Cardiac septum (tissue), 1 donor: Measurements from ENCODE around the gene FAM13A. TPM values are rescaled to one million over a fixed set of nuclear protein-coding genes. Genes with fewer than 3 reads are reported as not detected.

ENCODE experiments used
- DNase-seq: peaks from one replicate; pipeline ENCODE4 v3.0.0-alpha.2; 2020; ENCODE audit warnings: low spot score
- intact Hi-C: fragments of 100-400 bp; cut with DNase I; formaldehyde crosslinking; loops from one replicate; pipeline ENCODE4 v1.14.0; 2022
- total RNA-seq: library from RNA; stranded (reverse); fragmentation: NEBNext Ultra II Directional; extraction: Animal tissue kit (Norgen Biotek cat#: 25700); gene quantifications from one replicate; pipeline ENCODE4 v1.2.1, GENCODE V29; 2021
- donor health status: DM: no; HTN: no; CAD: no.

FAM13A gene
- total RNA-seq, 1 donor from 2014 or later, result 6.6 TPM

DNA sequence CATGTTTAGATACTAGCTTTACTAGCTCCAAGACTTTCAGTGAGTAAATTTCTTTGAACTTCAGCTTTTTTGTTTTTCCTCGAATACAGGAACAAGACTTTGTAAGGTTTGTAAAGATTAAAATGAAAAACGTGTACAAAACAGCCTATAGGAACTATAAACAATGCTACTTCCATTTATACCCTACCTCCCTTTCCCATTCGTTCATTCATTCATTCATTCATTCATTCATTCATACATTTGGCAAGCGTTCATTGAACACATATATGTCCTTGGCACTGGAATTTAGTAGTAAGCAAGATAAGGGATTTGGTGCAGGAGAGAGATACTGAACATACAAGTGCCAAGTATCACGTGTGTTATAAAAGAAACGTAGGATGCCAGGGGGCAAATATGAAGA, 293.9 kb downstream of the FAM13A start:
- intact Hi-C loops, result no loop called here

GRCh38 chr4:88761861-88762523, 295.0 kb downstream of the FAM13A start:
- intact Hi-C loops, result no loop called here
- DNase-seq, result no peak

More for the DNA sequence above, 293.9 kb downstream of the FAM13A start:
- no peak for DNase-seq

GRCh38 chr4:88761342-88761741, 295.6 kb downstream of the FAM13A start:
- no peak for DNase-seq
- intact Hi-C loops, result no loop called here

DNA sequence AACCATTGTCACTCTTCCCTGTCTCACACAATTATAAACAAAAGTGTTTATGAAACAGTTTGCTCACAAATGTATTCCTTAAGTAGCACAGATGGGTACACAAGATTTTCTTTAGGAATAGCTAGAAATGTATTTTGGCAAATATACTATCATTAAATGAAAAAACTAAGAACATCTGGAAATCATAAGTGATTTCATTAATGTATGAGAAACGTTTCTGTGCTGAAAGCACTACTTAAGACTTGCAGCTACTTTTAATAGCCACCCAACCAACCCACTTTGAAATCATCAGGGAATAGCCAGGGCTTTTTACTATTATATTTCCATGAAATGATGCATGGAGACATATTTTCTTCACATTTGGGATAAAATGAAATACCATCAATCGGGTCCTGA, 297.1 kb downstream of the FAM13A start:
- intact Hi-C loops, result no loop called here
- no peak for DNase-seq

DNA sequence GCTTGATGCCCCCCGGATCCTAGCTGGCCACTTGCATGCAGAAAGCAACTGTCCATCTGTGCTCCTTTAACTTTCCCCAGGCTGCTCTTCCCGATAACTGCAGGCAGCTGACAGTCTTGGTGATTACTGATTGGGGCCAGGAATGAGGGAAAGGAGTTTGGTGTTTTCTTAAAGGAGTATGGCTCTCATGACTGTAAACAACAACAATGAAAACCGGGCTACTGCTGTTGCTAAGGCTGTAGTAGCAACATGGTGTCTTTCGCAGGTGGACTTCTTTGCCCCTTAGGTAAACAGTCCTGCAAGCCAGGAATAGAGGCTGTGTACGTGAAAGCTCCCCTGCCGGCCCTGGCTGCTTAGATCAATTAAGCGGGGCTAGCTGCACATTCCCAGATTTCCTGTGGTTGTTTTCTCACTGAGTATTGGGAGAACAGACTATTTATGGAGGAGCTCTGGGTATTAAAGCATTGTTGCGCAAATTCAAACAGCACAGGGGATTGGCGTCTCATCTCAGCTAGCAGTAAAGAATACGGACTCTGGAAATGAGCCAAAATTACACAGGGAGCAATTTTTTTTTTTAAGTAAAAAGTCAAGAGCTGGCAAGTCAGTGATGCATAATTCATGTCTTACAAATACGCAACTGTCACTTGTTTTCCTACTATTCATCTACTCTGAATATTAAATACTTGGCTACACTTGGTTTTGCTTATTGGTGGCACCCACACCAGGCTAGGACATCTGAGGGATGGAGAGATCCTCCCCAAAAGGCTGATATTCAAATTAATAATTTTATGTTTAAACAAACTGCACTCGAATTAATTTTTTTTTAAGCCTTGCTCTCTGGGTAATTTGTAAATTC, 297.7 kb downstream of the FAM13A start:
- no peak for DNase-seq
- intact Hi-C loops, result no loop called here

DNA sequence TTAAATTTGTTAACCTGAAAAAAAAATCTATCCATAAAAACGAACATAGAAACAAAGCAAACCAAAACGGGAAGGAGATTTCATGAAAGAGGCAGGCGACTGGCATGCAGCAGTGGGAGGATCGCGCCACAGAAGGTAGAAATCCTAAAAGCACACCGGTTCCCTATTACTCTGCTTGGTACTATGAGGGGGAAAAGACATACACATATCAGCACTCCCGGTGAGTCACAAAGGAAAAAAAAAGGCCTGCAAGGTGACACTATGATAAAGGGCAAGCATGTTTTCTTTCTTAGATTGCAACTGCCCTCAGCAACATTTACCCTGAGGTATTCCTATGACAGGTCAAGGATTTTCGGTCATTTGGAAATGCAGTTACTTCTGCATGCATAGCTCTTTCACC, 298.7 kb downstream of the FAM13A start:
- DNase-seq, result no peak
- intact Hi-C loops, result no loop called here

DNA sequence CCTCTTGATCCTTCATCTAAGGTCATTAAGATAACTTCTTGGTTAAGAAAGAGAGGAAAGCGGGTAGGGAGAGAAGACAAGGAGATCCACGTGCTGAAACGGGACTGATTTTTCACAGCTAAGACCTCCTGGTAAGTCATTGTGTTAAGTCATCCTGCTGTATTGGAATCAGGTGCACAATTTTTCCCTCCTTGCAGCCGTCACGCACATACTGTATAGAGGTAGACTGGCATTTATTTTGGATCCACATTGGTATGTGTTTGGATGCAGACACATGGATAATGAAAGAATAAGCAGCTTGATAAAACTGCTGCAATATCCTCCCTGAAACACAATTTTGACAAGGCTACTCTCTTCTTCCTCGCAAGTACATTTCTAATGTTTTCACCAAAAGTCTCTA, 299.2 kb downstream of the FAM13A start:
- intact Hi-C loops, result no loop called here

GRCh38 chr4:88757067-88757466, 299.9 kb downstream of the FAM13A start:
- DNase-seq, result no peak
- intact Hi-C loops, result no loop called here

More for the DNA sequence above, 299.2 kb downstream of the FAM13A start:
- no peak for DNase-seq

DNA sequence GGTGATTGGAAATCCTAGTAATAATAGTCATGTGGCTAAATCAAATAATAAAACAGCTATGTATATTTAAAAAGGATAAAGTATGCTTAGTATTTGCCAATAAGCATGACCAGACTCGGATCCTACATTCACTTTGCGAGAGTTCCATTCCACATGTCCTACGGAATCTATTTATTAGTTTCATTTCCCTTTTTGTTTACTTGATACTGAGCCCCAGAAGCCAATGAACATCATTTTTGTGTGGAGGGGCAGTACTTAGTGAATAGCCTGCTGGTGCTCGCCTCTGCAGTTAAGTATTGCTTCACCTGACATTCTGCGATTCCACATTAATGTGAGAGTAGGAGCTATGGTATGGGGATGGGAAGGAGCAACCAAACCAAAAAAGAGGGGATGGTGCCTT, 300.8 kb downstream of the FAM13A start:
- intact Hi-C loops, result no loop called here
- DNase-seq, result no peak

- DNase-seq, result no peak
- intact Hi-C loops, result no loop called here
Observed at GRCh38 chr4:88755454-88755853, 301.5 kb downstream of the FAM13A start.

DNA sequence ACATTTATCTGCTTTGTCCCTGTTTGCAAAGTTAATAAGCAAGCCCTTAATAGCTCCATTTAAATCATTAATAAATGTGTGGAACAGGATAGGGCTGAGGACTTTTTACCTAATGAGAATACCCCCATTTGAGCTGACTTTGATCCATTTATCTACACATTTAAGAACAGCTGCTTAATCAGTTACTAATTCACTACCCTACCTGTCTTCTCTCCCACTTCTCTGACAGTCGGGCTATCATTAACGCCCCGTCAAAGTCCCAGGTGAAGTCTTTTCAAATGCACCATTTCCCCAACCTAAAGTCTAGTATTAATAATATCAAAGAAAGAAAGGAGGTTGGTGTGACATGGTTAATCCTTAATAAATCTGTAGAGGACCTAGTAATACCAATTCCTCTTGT, 302.2 kb downstream of the FAM13A start:
- intact Hi-C loops, result no loop called here

GRCh38 chr4:88753658-88754571, 303.1 kb downstream of the FAM13A start:
- intact Hi-C loops, result no loop called here

More for the DNA sequence above, 302.2 kb downstream of the FAM13A start:
- no peak for DNase-seq

DNA sequence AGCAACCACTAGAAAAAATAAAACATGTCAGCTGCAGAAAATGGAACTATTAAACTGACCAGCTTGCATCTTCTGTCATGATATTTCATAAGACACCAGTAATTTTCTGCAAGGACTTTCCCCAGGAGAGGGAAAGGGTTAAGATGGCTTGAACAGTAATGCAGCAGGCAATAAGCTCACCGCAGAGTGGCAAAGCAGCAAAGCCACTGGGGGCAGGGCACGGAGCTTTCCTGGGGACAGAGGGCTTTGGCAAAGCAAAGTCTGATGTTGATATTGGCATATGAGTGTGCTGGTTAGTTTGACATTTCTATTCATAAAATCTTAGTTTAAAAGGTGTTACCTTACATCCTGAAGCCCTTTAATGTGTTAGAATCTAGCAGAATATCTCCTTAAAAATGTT, 304.2 kb downstream of the FAM13A start:
- no peak for DNase-seq
- intact Hi-C loops, result no loop called here

More at GRCh38 chr4:88753658-88754571, 303.1 kb downstream of the FAM13A start:
- no peak for DNase-seq

DNA sequence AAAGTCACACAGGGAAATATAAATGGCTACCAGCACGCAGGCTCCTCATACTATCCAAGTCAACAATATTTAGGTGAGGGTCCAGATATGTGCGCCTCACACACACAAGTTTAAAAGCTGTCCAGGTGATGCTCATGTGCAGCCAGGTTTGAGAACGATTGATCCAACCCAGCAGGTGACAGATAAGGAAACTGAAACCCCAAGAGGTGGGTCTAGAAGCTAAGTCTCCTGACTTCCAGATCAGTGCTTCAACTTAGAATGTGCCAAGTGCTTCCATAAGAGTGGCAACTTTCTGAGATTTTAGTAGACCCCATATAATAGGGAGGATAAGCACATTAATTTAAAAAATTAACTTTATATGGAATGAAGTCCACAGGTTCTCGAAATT, 304.9 kb downstream of the FAM13A start:
- intact Hi-C loops, result no loop called here

GRCh38 chr4:88751258-88752075, 305.5 kb downstream of the FAM13A start:
- DNase-seq, result no peak
- intact Hi-C loops, result no loop called here

More for the DNA sequence above, 304.9 kb downstream of the FAM13A start:
- no peak for DNase-seq

GRCh38 chr4:88750369-88750768, 306.6 kb downstream of the FAM13A start:
- DNase-seq, result no peak

DNA sequence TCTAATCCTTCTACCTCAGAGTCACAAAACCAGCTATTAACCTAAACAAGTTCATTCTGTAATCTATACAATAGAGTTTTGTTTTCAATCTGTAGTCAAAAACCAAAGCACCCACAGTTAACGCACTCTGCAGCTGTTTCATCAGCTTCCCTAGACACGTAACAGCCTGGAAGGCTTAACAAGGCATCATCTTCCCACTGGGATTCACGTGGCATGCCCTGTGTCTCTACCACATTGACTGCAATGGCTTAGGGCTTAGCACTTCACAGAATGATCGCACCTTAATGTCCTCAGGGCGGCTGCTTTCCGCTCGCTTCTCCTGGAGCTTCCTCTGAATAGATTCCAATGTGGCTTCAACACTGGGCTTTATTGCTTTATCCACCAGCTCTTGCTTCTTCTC, 309.6 kb downstream of the FAM13A start:
- intact Hi-C loops, result no loop called here
- DNase-seq, result no peak

More at GRCh38 chr4:88750369-88750768, 306.6 kb downstream of the FAM13A start:
- intact Hi-C loops, result no loop called here

GRCh38 chr4:88746206-88746605, 310.8 kb downstream of the FAM13A start:
- intact Hi-C loops, result no loop called here
- DNase-seq, result no peak

DNA sequence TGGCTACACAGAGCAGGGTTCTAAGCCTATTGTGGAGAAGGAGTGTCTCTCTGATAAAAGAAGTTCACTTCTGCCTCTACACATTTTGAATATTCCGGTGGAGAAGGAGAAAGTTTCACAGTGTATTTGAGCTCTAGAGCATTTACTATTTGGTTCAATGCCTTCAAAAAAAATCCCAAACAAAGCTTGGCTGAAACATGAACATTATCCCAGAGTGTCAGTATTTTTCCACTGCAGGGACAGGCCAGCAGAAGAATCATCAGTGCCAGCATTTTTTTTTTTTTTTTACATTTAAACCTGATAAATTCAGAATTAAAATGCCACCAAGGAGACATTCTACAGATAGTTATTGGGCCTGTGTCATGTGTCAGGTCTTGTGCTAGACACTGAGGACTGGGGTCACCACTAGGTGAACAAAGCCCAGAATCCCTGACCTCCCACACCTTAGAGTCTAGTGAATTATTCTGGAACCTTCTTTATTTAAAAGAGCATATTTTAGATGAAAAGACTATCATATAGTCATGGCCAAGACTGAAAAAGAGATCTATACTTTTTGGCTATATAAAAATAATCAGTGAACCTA, 311.3 kb downstream of the FAM13A start:
- intact Hi-C loops, result no loop called here
- DNase-seq, result no peak
